Measurements from ENCODE around the gene TMEM214.

Gene TMEM214

GRCh38 chr2:27032495-27033252 is at the start of gene TMEM214:
TSS of gene TMEM214 (plus strand) at chr2:27032965. CDS start at chr2:27033016, 51 bp downstream.
- DNase-seq (ENCODE audit: low read depth in 2 of 2): peak; percentile 87 to 92
- TF ChIP-seq CTCF (IDR thresholded peaks at IDR 0.05; ENCODE audit: low read depth, low read length): no peak
- peak within 1 kb of the TSS; percentile 92 to 100 for H3K4me3 ChIP-seq (replicated peaks in 1 of 2; ENCODE audit: low read depth in 2 of 2, low read length in 2 of 2)

GRCh38 chr2:26983746-26984145 is 49.0 kb upstream of the TMEM214 start:
- DNase-seq (ENCODE audit: low read depth in 2 of 2): no peak
- no peak overlapping the region for H3K4me3 ChIP-seq (replicated peaks in 1 of 2; ENCODE audit: low read depth in 2 of 2, low read length in 2 of 2)
- no peak for TF ChIP-seq CTCF (IDR thresholded peaks at IDR 0.05; ENCODE audit: low read depth, low read length)

- no peak overlapping the region for H3K4me3 ChIP-seq (replicated peaks in 1 of 2; ENCODE audit: low read depth in 2 of 2, low read length in 2 of 2)
- TF ChIP-seq CTCF (IDR thresholded peaks at IDR 0.05; ENCODE audit: low read depth, low read length): no peak
- no peak for DNase-seq (ENCODE audit: low read depth in 2 of 2)
Observed at GRCh38 chr2:26985807-26986206, 47.0 kb upstream of the TMEM214 start.

- TF ChIP-seq CTCF (IDR thresholded peaks at IDR 0.05; ENCODE audit: low read depth, low read length): no peak
- DNase-seq (ENCODE audit: low read depth in 2 of 2): no peak
Observed at GRCh38 chr2:26986576-26986975, 46.2 kb upstream of the TMEM214 start.

GRCh38 chr2:26988058-26988860 is 44.5 kb upstream of the TMEM214 start:
- DNase-seq (ENCODE audit: low read depth in 2 of 2): peak; percentile 83 to 84
- no peak overlapping the region for H3K4me3 ChIP-seq (replicated peaks in 1 of 2; ENCODE audit: low read depth in 2 of 2, low read length in 2 of 2)
- no peak for TF ChIP-seq CTCF (IDR thresholded peaks at IDR 0.05; ENCODE audit: low read depth, low read length)

More at GRCh38 chr2:26986576-26986975, 46.2 kb upstream of the TMEM214 start:
- H3K4me3 ChIP-seq (replicated peaks in 1 of 2; ENCODE audit: low read depth in 2 of 2, low read length in 2 of 2): no peak overlapping the region

- peak; percentile 19 to 45 for DNase-seq (ENCODE audit: low read depth in 2 of 2)
- TF ChIP-seq CTCF (IDR thresholded peaks at IDR 0.05; ENCODE audit: low read depth, low read length): no peak
Observed at GRCh38 chr2:26989156-26989555, 43.6 kb upstream of the TMEM214 start.

More at GRCh38 chr2:26989156-26989555, 43.6 kb upstream of the TMEM214 start:
- H3K4me3 ChIP-seq (replicated peaks in 1 of 2; ENCODE audit: low read depth in 2 of 2, low read length in 2 of 2): no peak overlapping the region

Data from cardiac fibroblast (primary cell).